Naive thymus-derived CD8-positive, alpha-beta T cell (primary cell): ENCODE data around the gene METTL13. TPM values are rescaled to one million over a fixed set of nuclear protein-coding genes. Genes with fewer than 3 reads are reported as not detected.
A peak's percentile ranks its signal among the peaks of the same experiment; 100 is the strongest.

Source experiments
- ATAC-seq, 2 donors: fragments of 150-1000 bp; cut with Tn5 transposase in 1 of 2; sonication (Bioruptor Pico), chemical (Tn5 transposase) in 1 of 2; 1 replicate in 1 of 2; 2 replicates in 1 of 2; pipeline ENCODE4 v1.10.0; 2021; ENCODE audit warnings: mild to moderate bottlenecking in 2 of 2, moderate library complexity in 2 of 2
- POLR2A ChIA-PET: fragments of 350-600 bp; sonication (Branson Sonifier 250); formaldehyde crosslinking; loops from one replicate; lab custom pipeline; 2021; ENCODE audit warnings: antibody characterized with exemption; lab: Charles Lee
- DNase-seq, 10 donors: peaks; one replicate each; pipeline versions ENCODE4 v3.0.0 to v3.0.0-alpha.2; 2020 to 2022
- H3K27ac Mint-ChIP-seq, 10 donors: one replicate each; pipeline ENCODE4 v1.8.0; 2020 to 2022; ENCODE audit warnings: mild to moderate bottlenecking in 10 of 10, mixed read lengths in 10 of 10, moderate library complexity in 4 of 10, inconsistent platforms in 1 of 10
- H3K27me3 Mint-ChIP-seq, 5 donors: one replicate each; pipeline ENCODE4 v1.8.0; 2021 to 2022; ENCODE audit warnings: mixed read lengths in 5 of 5
- H3K36me3 Mint-ChIP-seq, 3 donors: one replicate each; pipeline ENCODE4 v1.8.0; 2020 to 2022; ENCODE audit warnings: mixed read lengths in 3 of 3, mild to moderate bottlenecking in 2 of 3, inconsistent platforms in 1 of 3
- H3K4me1 Mint-ChIP-seq, 4 donors: one replicate each; pipeline ENCODE4 v1.8.0; 2021 to 2022; ENCODE audit warnings: mixed read lengths in 4 of 4
- H3K4me3 Mint-ChIP-seq, 10 donors: one replicate each; pipeline ENCODE4 v1.8.0; 2020 to 2022; ENCODE audit warnings: mild to moderate bottlenecking in 10 of 10, mixed read lengths in 10 of 10, moderate library complexity in 6 of 10, inconsistent platforms in 1 of 10
- H3K9me3 Mint-ChIP-seq, 9 donors: one replicate each; pipeline ENCODE4 v1.8.0; 2020 to 2022; ENCODE audit warnings: mixed read lengths in 9 of 9, mild to moderate bottlenecking in 3 of 9, inconsistent platforms in 1 of 9, moderate library complexity in 1 of 9
- polyA plus RNA-seq, 3 donors: library from polyadenylated mRNA; unstranded; fragments of 300-500 nt; fragmentation: Illumina TruSeq; gene quantifications; one replicate each; pipeline ENCODE4 v1.2.3, GENCODE V29; 2021
- total RNA-seq, 8 experiments: library from RNA in 2 of 8; stranded (reverse) in 2 of 8; gene quantifications; one replicate each; pipeline ENCODE4 v1.2.3 and lab custom pipeline; 2021 to 2026

METTL13 gene
- total and polyA plus RNA-seq, 5 experiments from 2014 or later, result 19.5 to 41.2 (median 32.7) TPM

- POLR2A ChIA-PET, result interaction anchor here (0.8 kb wide), 1 partner anchor 296 kb away, joined by 3 read pairs; no protein-coding TSS in a partner anchor
Observed at GRCh38 chr1:171807556-171807955, 26.1 kb downstream of the METTL13 start.

GRCh38 chr1:171809834-171810233, 28.4 kb downstream of the METTL13 start:
- H3K4me3 Mint-ChIP-seq, result no peak overlapping the region
- no peak overlapping the region for H3K27ac Mint-ChIP-seq
- ATAC-seq (no peak), DNase-seq (no peak)
- H3K36me3 Mint-ChIP-seq, result peaks cover 0 to 10% (median 6%) of the 10 kb centered on the region in 3 donors
- peaks cover 0 to 17% (median 5%) of the 10 kb centered on the region in 5 donors for H3K27me3 Mint-ChIP-seq
- no peaks in the 10 kb centered on the region for H3K9me3 Mint-ChIP-seq
- H3K4me1 Mint-ChIP-seq, result peaks cover 3 to 22% (median 6%) of the 10 kb centered on the region in 4 donors
- POLR2A ChIA-PET, result no interaction called here

More at GRCh38 chr1:171807556-171807955, 26.1 kb downstream of the METTL13 start:
- ATAC-seq (no peak), DNase-seq (no peak)
- Mint-ChIP-seq H3K27ac (no peak overlapping the region), H3K36me3 (peaks cover 0 to 3% (median 0%) of the 10 kb centered on the region in 3 donors), H3K9me3 (no peaks in the 10 kb centered on the region), H3K4me1 (peaks cover 3 to 22% (median 6%) of the 10 kb centered on the region in 4 donors), H3K4me3 (no peak overlapping the region), H3K27me3 (peaks cover 0 to 17% (median 5%) of the 10 kb centered on the region in 5 donors)

- Mint-ChIP-seq H3K4me3 (no peak overlapping the region), H3K9me3 (no peaks in the 10 kb centered on the region), H3K4me1 (peaks cover under 1 to 6% (median 2%) of the 10 kb centered on the region in 4 donors), H3K27me3 (peaks cover 0 to 17% (median 5%) of the 10 kb centered on the region in 5 donors), H3K36me3 (peaks cover 0 to 10% (median 6%) of the 10 kb centered on the region in 3 donors), H3K27ac (no peak overlapping the region)
- POLR2A ChIA-PET, result no interaction called here
- DNase-seq (no peak), ATAC-seq (no peak)
Observed at GRCh38 chr1:171811672-171812071, 30.2 kb downstream of the METTL13 start.

- peaks cover 0 to 11% (median 9%) of the 10 kb centered on the region in 3 donors for H3K36me3 Mint-ChIP-seq
- DNase-seq (no peak), ATAC-seq (no peak)
- H3K4me3 Mint-ChIP-seq, result no peak overlapping the region
- peaks cover 0 to 7% (median 0%) of the 10 kb centered on the region in 4 donors for H3K4me1 Mint-ChIP-seq
- H3K27me3 Mint-ChIP-seq, result peaks cover 0 to 17% (median 5%) of the 10 kb centered on the region in 5 donors
- no peaks in the 10 kb centered on the region for H3K9me3 Mint-ChIP-seq
- H3K27ac Mint-ChIP-seq, result no peak overlapping the region
- POLR2A ChIA-PET, result no interaction called here
Observed at GRCh38 chr1:171814692-171815091, 33.2 kb downstream of the METTL13 start.

GRCh38 chr1:171816300-171816901, 34.9 kb downstream of the METTL13 start:
- no peak overlapping the region for H3K4me3 Mint-ChIP-seq
- no peak for ATAC-seq
- DNase-seq, result no peak
- POLR2A ChIA-PET, result no interaction called here
- peaks cover 0 to under 1% (median 0%) of the 10 kb centered on the region in 5 donors for H3K27me3 Mint-ChIP-seq
- peaks cover 0 to 7% (median 0%) of the 10 kb centered on the region in 4 donors for H3K4me1 Mint-ChIP-seq
- H3K36me3 Mint-ChIP-seq, result peaks cover 0 to 12% (median 9%) of the 10 kb centered on the region in 3 donors
- no peaks in the 10 kb centered on the region for H3K9me3 Mint-ChIP-seq
- peak overlapping the region in 1 of 10 donors; percentile 39 for H3K27ac Mint-ChIP-seq

GRCh38 chr1:171817511-171818265, 36.2 kb downstream of the METTL13 start:
- H3K4me1 Mint-ChIP-seq, result peaks cover 0 to 7% (median 0%) of the 10 kb centered on the region in 4 donors
- peaks cover 0 to 13% (median 9%) of the 10 kb centered on the region in 3 donors for H3K36me3 Mint-ChIP-seq
- H3K9me3 Mint-ChIP-seq, result no peaks in the 10 kb centered on the region
- peak overlapping the region in 3 of 10 donors; percentile 42 to 86 (median 62) for H3K27ac Mint-ChIP-seq
- no peaks in the 10 kb centered on the region for H3K27me3 Mint-ChIP-seq
- POLR2A ChIA-PET, result interaction anchor here (0.7 kb wide), 1 partner anchor 56 kb away, joined by 4 read pairs; no protein-coding TSS in a partner anchor
- no peak for ATAC-seq
- peak in 1 of 10 donors; percentile 10 for DNase-seq
- H3K4me3 Mint-ChIP-seq, result peak overlapping the region in 1 of 10 donors; percentile 28

GRCh38 chr1:171819946-171820345, 38.5 kb downstream of the METTL13 start:
- Mint-ChIP-seq H3K4me1 (peaks cover 0 to 7% (median 0%) of the 10 kb centered on the region in 4 donors), H3K9me3 (peaks cover 0 to 5% (median 2%) of the 10 kb centered on the region in 9 donors), H3K4me3 (no peak overlapping the region), H3K27me3 (peaks cover 0 to 3% (median 0%) of the 10 kb centered on the region in 5 donors), H3K36me3 (peaks cover 4 to 20% (median 5%) of the 10 kb centered on the region in 3 donors), H3K27ac (no peak overlapping the region)
- no peak for ATAC-seq
- no peak for DNase-seq
- POLR2A ChIA-PET, result no interaction called here

- Mint-ChIP-seq H3K36me3 (peaks cover 5 to 34% (median 31%) of the 10 kb centered on the region in 3 donors), H3K9me3 (peaks cover 9 to 33% (median 24%) of the 10 kb centered on the region in 9 donors), H3K27me3 (peaks cover 0 to 5% (median 0%) of the 10 kb centered on the region in 5 donors), H3K4me1 (no peaks in the 10 kb centered on the region), H3K27ac (no peak overlapping the region), H3K4me3 (no peak overlapping the region)
- DNase-seq (no peak), ATAC-seq (no peak)
- POLR2A ChIA-PET, result no interaction called here
Observed at GRCh38 chr1:171826973-171827372, 45.5 kb downstream of the METTL13 start.

GRCh38 chr1:171828794-171829193, 47.3 kb downstream of the METTL13 start:
- ATAC-seq (no peak), DNase-seq (no peak)
- H3K27me3 Mint-ChIP-seq, result peaks cover 0 to 5% (median 0%) of the 10 kb centered on the region in 5 donors
- POLR2A ChIA-PET, result interaction anchor here (0.6 kb wide), 1 partner anchor 95 kb away, joined by 3 read pairs; no protein-coding TSS in a partner anchor
- H3K9me3 Mint-ChIP-seq, result peaks cover 9 to 33% (median 24%) of the 10 kb centered on the region in 9 donors
- no peak overlapping the region for H3K4me3 Mint-ChIP-seq
- peaks cover 5 to 31% (median 30%) of the 10 kb centered on the region in 3 donors for H3K36me3 Mint-ChIP-seq
- H3K4me1 Mint-ChIP-seq, result no peaks in the 10 kb centered on the region
- H3K27ac Mint-ChIP-seq, result no peak overlapping the region

- Mint-ChIP-seq H3K27me3 (no peaks in the 10 kb centered on the region), H3K36me3 (peaks cover 0 to 3% (median 0%) of the 10 kb centered on the region in 3 donors), H3K9me3 (peaks cover 0 to 4% (median 0%) of the 10 kb centered on the region in 9 donors), H3K27ac (no peak overlapping the region), H3K4me3 (no peak overlapping the region), H3K4me1 (no peaks in the 10 kb centered on the region)
- DNase-seq (no peak), ATAC-seq (no peak)
- POLR2A ChIA-PET, result no interaction called here
Observed at GRCh38 chr1:171833091-171833825, 51.8 kb downstream of the METTL13 start.

GRCh38 chr1:171834821-171835220, 53.4 kb downstream of the METTL13 start:
- Mint-ChIP-seq H3K36me3 (no peaks in the 10 kb centered on the region), H3K4me1 (no peaks in the 10 kb centered on the region), H3K27me3 (no peaks in the 10 kb centered on the region), H3K9me3 (no peaks in the 10 kb centered on the region), H3K4me3 (no peak overlapping the region), H3K27ac (no peak overlapping the region)
- ATAC-seq (no peak), DNase-seq (no peak)
- POLR2A ChIA-PET, result no interaction called here

- H3K9me3 Mint-ChIP-seq, result no peaks in the 10 kb centered on the region
- H3K4me1 Mint-ChIP-seq, result peaks cover 4 to 7% (median 4%) of the 10 kb centered on the region in 4 donors
- H3K27me3 Mint-ChIP-seq, result peaks cover 0 to under 1% (median 0%) of the 10 kb centered on the region in 5 donors
- no peak overlapping the region for H3K27ac Mint-ChIP-seq
- POLR2A ChIA-PET, result no interaction called here
- no peak for ATAC-seq
- no peaks in the 10 kb centered on the region for H3K36me3 Mint-ChIP-seq
- DNase-seq, result no peak
- H3K4me3 Mint-ChIP-seq, result no peak overlapping the region
Observed at GRCh38 chr1:171835891-171836290, 54.4 kb downstream of the METTL13 start.
